Measurements from ENCODE around the gene KLHL10.

DNA sequence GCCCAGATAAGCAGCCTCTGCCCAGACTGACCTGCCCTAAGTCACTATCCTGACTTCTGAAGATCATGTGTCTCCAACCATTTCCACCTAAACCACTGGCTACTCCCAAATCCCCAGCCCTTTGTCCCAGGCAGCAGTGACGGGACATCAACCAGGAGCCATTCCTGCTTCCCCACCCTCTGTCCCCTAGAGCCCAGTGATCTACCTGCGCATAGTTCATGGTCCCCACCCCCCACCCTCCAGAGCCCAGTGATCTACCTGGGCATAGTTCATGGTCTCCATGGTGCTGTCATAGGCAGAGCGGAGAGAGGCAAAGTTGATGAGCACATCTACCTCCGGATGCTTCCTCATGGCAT lies 54.4 kb downstream of the KLHL10 start:
- TF ChIP-seq, protein P1, sequence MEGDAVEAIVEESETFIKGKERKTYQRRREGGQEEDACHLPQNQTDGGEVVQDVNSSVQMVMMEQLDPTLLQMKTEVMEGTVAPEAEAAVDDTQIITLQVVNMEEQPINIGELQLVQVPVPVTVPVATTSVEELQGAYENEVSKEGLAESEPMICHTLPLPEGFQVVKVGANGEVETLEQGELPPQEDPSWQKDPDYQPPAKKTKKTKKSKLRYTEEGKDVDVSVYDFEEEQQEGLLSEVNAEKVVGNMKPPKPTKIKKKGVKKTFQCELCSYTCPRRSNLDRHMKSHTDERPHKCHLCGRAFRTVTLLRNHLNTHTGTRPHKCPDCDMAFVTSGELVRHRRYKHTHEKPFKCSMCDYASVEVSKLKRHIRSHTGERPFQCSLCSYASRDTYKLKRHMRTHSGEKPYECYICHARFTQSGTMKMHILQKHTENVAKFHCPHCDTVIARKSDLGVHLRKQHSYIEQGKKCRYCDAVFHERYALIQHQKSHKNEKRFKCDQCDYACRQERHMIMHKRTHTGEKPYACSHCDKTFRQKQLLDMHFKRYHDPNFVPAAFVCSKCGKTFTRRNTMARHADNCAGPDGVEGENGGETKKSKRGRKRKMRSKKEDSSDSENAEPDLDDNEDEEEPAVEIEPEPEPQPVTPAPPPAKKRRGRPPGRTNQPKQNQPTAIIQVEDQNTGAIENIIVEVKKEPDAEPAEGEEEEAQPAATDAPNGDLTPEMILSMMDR (IDR thresholded peaks at IDR 0.05), result no peak
- TF ChIP-seq CBX8 (IDR thresholded peaks at IDR 0.05) (no peak), POLR2AphosphoS2 (conservative IDR thresholded peaks at IDR 0.05; ENCODE audit: low read length) (no peak; the same call in 1 of the 2 replicates), TP53 (CRISPR knock-in tag; IDR thresholded peaks at IDR 0.05) (no peak), CBX2 (IDR thresholded peaks at IDR 0.05; ENCODE audit: borderline replicate concordance, low read depth) (no peak), RAD21 (conservative IDR thresholded peaks at IDR 0.05 in 1 of 2, IDR thresholded peaks at IDR 0.05 in 1 of 2) (no peak), POLR2A (IDR thresholded peaks at IDR 0.05; ENCODE audit: low read length) (no peak), CEBPB (IDR thresholded peaks at IDR 0.05) (no peak), MYC (IDR thresholded peaks at IDR 0.05; ENCODE audit: borderline replicate concordance, low read length) (no peak), JUNB (IDR thresholded peaks at IDR 0.05) (no peak), BHLHE40 (IDR thresholded peaks at IDR 0.05; ENCODE audit: low read depth, low read length) (no peak)

Measured in A549 (cell line).